ENCODE data around the gene RHOV. TPM values are rescaled to one million over a fixed set of nuclear protein-coding genes. Genes with fewer than 3 reads are reported as not detected.
A peak's percentile ranks its signal among the peaks of the same experiment; 100 is the strongest.

The RHOV gene
- total RNA-seq, 2 experiments from 2014 or later, result 0.63 to 1.5 TPM

GRCh38 chr15:40828447-40829036 is 45.5 kb downstream of the RHOV start, which contains the start of gene PPP1R14D:
TSS of gene PPP1R14D (minus strand) at chr15:40828708. CDS start at chr15:40828641, 67 bp downstream.
- no TSS peak for BruUV-seq (replicated peaks)
- intact Hi-C loops (cut with micrococcal nuclease; ENCODE audit: unreplicated experiment), result no loop called here
- Histone ChIP-seq H2AFZ (ENCODE audit: low read length) (no peak within 1 kb of the TSS), H3K27ac (ENCODE audit: low read depth, low read length, poor library complexity, severe bottlenecking) (no peak within 1 kb of the TSS), H3K4me2 (ENCODE audit: low read length) (peak within 1 kb of the TSS; percentile 17; the same call in 1 of the 2 replicates), H3K9me3 (ENCODE audit: low read length) (no peaks in the 10 kb centered on the region), H3K79me2 (ENCODE audit: insufficient read depth, low read depth, low read length) (no peaks in the 10 kb centered on the region), H3K4me1 (ENCODE audit: insufficient read depth, low read length, poor library complexity, severe bottlenecking) (no peaks in the 10 kb centered on the region), H3K4me3 (ENCODE audit: low read depth, low read length, poor library complexity, severe bottlenecking) (no peak within 1 kb of the TSS), H3K36me3 (ENCODE audit: insufficient read depth, low read length) (no peaks in the 10 kb centered on the region), H3K9me2 (ENCODE audit: insufficient read depth, low read length) (no peaks in the 10 kb centered on the region), H4K20me1 (ENCODE audit: insufficient read depth, low read length) (no peaks in the 10 kb centered on the region)
- ChIA-PET POLR2A (interaction anchor here (1.0 kb wide), 1 partner anchor 9 kb away, joined by 3 read pairs; no protein-coding TSS in a partner anchor), CTCF (ENCODE audit: unreplicated experiment) (no interaction called here)
- TF ChIP-seq, protein P1, sequence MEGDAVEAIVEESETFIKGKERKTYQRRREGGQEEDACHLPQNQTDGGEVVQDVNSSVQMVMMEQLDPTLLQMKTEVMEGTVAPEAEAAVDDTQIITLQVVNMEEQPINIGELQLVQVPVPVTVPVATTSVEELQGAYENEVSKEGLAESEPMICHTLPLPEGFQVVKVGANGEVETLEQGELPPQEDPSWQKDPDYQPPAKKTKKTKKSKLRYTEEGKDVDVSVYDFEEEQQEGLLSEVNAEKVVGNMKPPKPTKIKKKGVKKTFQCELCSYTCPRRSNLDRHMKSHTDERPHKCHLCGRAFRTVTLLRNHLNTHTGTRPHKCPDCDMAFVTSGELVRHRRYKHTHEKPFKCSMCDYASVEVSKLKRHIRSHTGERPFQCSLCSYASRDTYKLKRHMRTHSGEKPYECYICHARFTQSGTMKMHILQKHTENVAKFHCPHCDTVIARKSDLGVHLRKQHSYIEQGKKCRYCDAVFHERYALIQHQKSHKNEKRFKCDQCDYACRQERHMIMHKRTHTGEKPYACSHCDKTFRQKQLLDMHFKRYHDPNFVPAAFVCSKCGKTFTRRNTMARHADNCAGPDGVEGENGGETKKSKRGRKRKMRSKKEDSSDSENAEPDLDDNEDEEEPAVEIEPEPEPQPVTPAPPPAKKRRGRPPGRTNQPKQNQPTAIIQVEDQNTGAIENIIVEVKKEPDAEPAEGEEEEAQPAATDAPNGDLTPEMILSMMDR (conservative IDR thresholded peaks at IDR 0.05; ENCODE audit: low read length), result no peak
- TF ChIP-seq EZH2phosphoT487 (IDR thresholded peaks at IDR 0.05; ENCODE audit: borderline replicate concordance, low read depth, low read length), result no peak
- no peak for DNase-seq (ENCODE audit: low spot score)

GRCh38 chr15:40826423-40827075 is 47.5 kb downstream of the RHOV start:
- Histone ChIP-seq H3K9me3 (ENCODE audit: low read length) (no peaks in the 10 kb centered on the region), H3K9me2 (ENCODE audit: insufficient read depth, low read length) (no peaks in the 10 kb centered on the region), H4K20me1 (ENCODE audit: insufficient read depth, low read length) (no peaks in the 10 kb centered on the region), H3K36me3 (ENCODE audit: insufficient read depth, low read length) (no peaks in the 10 kb centered on the region), H3K4me2 (ENCODE audit: low read length) (no peak overlapping the region), H3K4me1 (ENCODE audit: insufficient read depth, low read length, poor library complexity, severe bottlenecking) (no peaks in the 10 kb centered on the region), H2AFZ (ENCODE audit: low read length) (no peak overlapping the region), H3K79me2 (ENCODE audit: insufficient read depth, low read depth, low read length) (no peaks in the 10 kb centered on the region), H3K4me3 (ENCODE audit: low read depth, low read length, poor library complexity, severe bottlenecking) (no peak overlapping the region), H3K27ac (ENCODE audit: low read depth, low read length, poor library complexity, severe bottlenecking) (no peak overlapping the region)
- TF ChIP-seq, protein P1 (conservative IDR thresholded peaks at IDR 0.05; ENCODE audit: low read length), result no peak
- intact Hi-C loops (cut with micrococcal nuclease; ENCODE audit: unreplicated experiment), result no loop called here
- DNase-seq (ENCODE audit: low spot score), result no peak
- ChIA-PET POLR2A (no interaction called here), CTCF (ENCODE audit: unreplicated experiment) (no interaction called here)
- no TSS peak for BruUV-seq (replicated peaks)
